GM12801 (cell line): ENCODE data around the gene SLC38A8.

Source experiments
- TF ChIP-seq, protein P1 (sequence below): IDR thresholded peaks from one replicate; pipeline ENCODE4 v1.5.1; 2011; ENCODE audit warnings: control low read depth; ENCODE audit not compliant: insufficient read length; ENCODE audit errors: extremely low read depth

Gene SLC38A8

GRCh38 chr16:84059946-84060901 lies 17.6 kb upstream of the SLC38A8 start:
- TF ChIP-seq, protein P1, sequence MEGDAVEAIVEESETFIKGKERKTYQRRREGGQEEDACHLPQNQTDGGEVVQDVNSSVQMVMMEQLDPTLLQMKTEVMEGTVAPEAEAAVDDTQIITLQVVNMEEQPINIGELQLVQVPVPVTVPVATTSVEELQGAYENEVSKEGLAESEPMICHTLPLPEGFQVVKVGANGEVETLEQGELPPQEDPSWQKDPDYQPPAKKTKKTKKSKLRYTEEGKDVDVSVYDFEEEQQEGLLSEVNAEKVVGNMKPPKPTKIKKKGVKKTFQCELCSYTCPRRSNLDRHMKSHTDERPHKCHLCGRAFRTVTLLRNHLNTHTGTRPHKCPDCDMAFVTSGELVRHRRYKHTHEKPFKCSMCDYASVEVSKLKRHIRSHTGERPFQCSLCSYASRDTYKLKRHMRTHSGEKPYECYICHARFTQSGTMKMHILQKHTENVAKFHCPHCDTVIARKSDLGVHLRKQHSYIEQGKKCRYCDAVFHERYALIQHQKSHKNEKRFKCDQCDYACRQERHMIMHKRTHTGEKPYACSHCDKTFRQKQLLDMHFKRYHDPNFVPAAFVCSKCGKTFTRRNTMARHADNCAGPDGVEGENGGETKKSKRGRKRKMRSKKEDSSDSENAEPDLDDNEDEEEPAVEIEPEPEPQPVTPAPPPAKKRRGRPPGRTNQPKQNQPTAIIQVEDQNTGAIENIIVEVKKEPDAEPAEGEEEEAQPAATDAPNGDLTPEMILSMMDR: no peak

GRCh38 chr16:84059111-84059510 lies 16.5 kb upstream of the SLC38A8 start:
- TF ChIP-seq, protein P1: no peak

DNA sequence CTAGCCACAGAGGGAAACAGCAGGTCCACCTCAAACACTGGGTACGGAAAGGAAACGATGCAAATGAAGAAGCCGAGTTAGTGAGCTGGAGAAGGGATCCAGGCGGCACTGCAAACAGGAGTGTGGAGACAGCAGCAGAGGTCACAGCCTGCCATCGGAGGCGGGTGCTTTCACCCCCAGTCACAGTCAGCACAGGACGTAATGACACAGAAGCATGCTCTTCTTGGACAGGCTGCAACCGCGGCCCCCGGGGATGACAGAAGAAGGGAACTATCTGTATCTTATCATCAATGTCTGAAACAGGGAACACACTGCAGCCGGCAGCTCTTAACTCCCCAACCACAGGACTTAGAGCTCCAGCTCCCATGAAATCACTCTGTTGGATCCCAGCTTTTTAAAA lies 16.1 kb upstream of the SLC38A8 start:
- TF ChIP-seq, protein P1: no peak

DNA sequence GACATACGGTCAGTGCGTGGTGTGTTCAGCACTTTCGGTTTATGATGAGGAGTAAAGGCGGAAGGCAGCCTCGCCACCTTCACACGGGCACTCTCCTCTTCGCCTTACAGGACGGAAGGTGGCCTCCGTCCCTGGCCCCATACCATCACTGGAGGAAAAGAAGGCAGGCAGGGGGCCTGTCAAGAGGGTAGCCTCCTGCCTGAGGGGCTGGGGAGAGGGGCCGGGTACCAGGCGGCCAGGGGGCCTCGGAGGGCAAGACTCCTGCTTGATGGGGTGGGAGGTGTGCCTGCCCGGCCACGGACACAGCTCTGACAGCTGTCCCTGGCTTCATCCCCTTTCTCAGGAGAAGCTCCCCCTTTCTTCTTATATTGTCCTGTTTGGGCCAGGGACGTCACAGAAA lies 15.6 kb upstream of the SLC38A8 start:
- TF ChIP-seq, protein P1: no peak

DNA sequence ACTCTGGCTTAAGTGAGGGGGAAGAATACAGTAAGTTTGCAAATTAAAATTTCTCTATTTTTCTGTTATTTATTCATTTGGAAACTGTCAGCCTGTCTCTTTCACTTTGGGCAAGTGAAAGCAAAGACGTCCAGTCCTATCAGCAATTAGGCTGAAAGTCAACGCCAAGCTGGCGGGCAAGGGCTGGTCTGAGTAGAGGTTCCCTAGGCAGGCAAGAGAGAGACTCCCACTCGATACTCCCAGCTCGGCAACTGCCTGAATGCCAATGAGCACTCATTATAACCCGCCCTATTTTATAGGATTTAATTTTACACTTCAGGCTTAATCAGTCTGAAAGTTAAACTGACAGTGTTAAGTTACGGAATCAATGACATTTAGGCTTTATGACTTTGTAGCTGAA lies 14.3 kb upstream of the SLC38A8 start:
- TF ChIP-seq, protein P1: no peak

GRCh38 chr16:84055801-84056634 lies 13.4 kb upstream of the SLC38A8 start:
- TF ChIP-seq, protein P1: no peak

DNA sequence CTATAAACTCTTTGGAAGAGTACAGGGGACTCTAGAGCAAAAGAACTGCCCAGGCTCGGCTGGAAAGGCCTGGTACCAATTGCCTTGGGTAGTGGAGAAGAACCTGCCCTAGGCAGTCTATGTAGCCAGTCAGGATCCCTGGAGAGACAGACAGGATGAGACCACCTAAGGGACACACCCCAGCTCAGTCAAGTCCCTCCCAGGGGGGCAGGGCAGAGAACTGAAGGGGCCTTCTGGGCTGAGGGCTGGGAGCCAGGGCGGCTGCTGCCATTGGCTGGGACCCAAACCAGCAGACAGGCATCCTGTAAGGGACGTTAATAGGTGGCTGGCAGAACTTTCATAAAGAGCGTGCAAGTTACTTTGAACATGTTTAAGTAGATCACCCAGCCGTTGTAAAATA lies 12.8 kb upstream of the SLC38A8 start:
- TF ChIP-seq, protein P1: no peak
